GM21529 (cell line): ENCODE results near the gene SERPINA3.
"Not testable (repeated sequence)": the region's sequence is repeated elsewhere in the genome, so short reads cannot be mapped to it uniquely, and the experiment has no call there.

Experiments used
- ATAC-seq: cut with Tn5 transposase; IDR thresholded peaks from one replicate; pipeline ENCODE4 v1.9.1; 2021; ENCODE audit not compliant: unreplicated experiment

The SERPINA3 gene

GRCh38 chr14:94631050-94631449 is 18.9 kb downstream of the SERPINA3 start:
- ATAC-seq = no peak

GRCh38 chr14:94631536-94632304 is 19.5 kb downstream of the SERPINA3 start:
- no peak for ATAC-seq

GRCh38 chr14:94632305-94632590 is 20.1 kb downstream of the SERPINA3 start:
- no peak for ATAC-seq

GRCh38 chr14:94633121-94633520 is 20.9 kb downstream of the SERPINA3 start:
- no peak for ATAC-seq

GRCh38 chr14:94635154-94635553 is 23.0 kb downstream of the SERPINA3 start:
- ATAC-seq = no peak

- ATAC-seq = no peak
These were observed 24.7 kb downstream of the SERPINA3 start for GRCh38 chr14:94636744-94637412.

GRCh38 chr14:94637814-94638213 is 25.6 kb downstream of the SERPINA3 start:
- ATAC-seq = not testable (repeated sequence)

- no peak for ATAC-seq
These were observed 26.1 kb downstream of the SERPINA3 start for GRCh38 chr14:94638339-94638738.

- ATAC-seq = no peak
These were observed 27.0 kb downstream of the SERPINA3 start for GRCh38 chr14:94638961-94639817.

- no peak for ATAC-seq
These were observed 28.8 kb downstream of the SERPINA3 start for GRCh38 chr14:94640721-94641631.

- ATAC-seq = no peak
These were observed 29.4 kb downstream of the SERPINA3 start for GRCh38 chr14:94641632-94641955.

- no peak for ATAC-seq
These were observed 31.3 kb downstream of the SERPINA3 start for GRCh38 chr14:94643316-94644101.

- ATAC-seq = no peak
These were observed 31.9 kb downstream of the SERPINA3 start for GRCh38 chr14:94644102-94644535.

- ATAC-seq = no peak
These were observed 33.9 kb downstream of the SERPINA3 start for GRCh38 chr14:94646066-94646465.

GRCh38 chr14:94646481-94646880 is 34.3 kb downstream of the SERPINA3 start:
- no peak for ATAC-seq

- no peak for ATAC-seq
These were observed 36.6 kb downstream of the SERPINA3 start for GRCh38 chr14:94648801-94649200.

- no peak for ATAC-seq
These were observed 37.6 kb downstream of the SERPINA3 start for GRCh38 chr14:94649543-94650443.

- ATAC-seq = no peak
These were observed 38.2 kb downstream of the SERPINA3 start for GRCh38 chr14:94650444-94650775.
